Sigmoid colon (tissue), 7 donors: ENCODE results near the gene PRDM11. TPM values are rescaled to one million over a fixed set of nuclear protein-coding genes. Genes with fewer than 3 reads are reported as not detected.

Experiments used
- DNase-seq: peaks from one replicate; pipeline ENCODE4 v3.0.0-alpha.2; 2019
- H3K27ac ChIP-seq, 4 donors: fragments of 200-600 bp; sonication (generic); one replicate each; pipeline ENCODE4 v1.5.1; 2016 to 2019; ENCODE audit warnings: mild to moderate bottlenecking in 1 of 4
- H3K27me3 ChIP-seq, 3 donors: fragments of 200-600 bp; sonication (generic); one replicate each; pipeline ENCODE4 v1.5.1; 2019; ENCODE audit warnings: mild to moderate bottlenecking in 1 of 3
- H3K36me3 ChIP-seq, 4 donors: fragments of 200-600 bp; sonication (generic); one replicate each; pipeline ENCODE4 v1.5.1; 2016 to 2019
- H3K4me1 ChIP-seq, 4 donors: fragments of 200-600 bp; sonication (generic); one replicate each; pipeline ENCODE4 v1.5.1; 2017 to 2019
- H3K4me3 ChIP-seq, 4 donors: fragments of 200-600 bp; sonication (generic); one replicate each; pipeline ENCODE4 v1.5.1; 2017 to 2019; ENCODE audit warnings: mild to moderate bottlenecking in 2 of 4, moderate library complexity in 1 of 4
- H3K9me3 ChIP-seq, 4 donors: fragments of 200-600 bp in 3 of 4; sonication (generic) in 3 of 4; one replicate each; pipeline versions ENCODE4 v1.5.1 to v1.6.1; 2013 to 2019
- EP300 ChIP-seq, 4 donors: sonication (generic); formaldehyde crosslinking; IDR thresholded peaks; one replicate each; pipeline ENCODE4 v1.6.1; 2017; ENCODE audit warnings: antibody characterized with exemption in 4 of 4
- POLR2A ChIP-seq, 2 donors: fragments of 450-650 bp; IDR thresholded peaks; one replicate each; pipeline ENCODE4 v1.6.1; 2016; ENCODE audit warnings: antibody characterized with exemption in 2 of 2, mild to moderate bottlenecking in 2 of 2, moderate library complexity in 2 of 2
- POLR2AphosphoS5 ChIP-seq, 4 donors: sonication (generic); formaldehyde crosslinking; IDR thresholded peaks; one replicate each; pipeline ENCODE4 v1.6.1; 2017; ENCODE audit warnings: antibody characterized with exemption in 4 of 4
- WGBS, 2 donors: extraction: QIAGEN DNeasy Blood & Tissue Kit; methylation state at CpG; one replicate each; pipeline ENCODE4 v1.1.7; 2013; 5-methylcytosine and 5-hydroxymethylcytosine counted together
- intact Hi-C: fragments of 100-400 bp; cut with DNase I; formaldehyde crosslinking; loops from one replicate; pipeline ENCODE4 v1.15.1; 2023
- polyA plus RNA-seq, 3 donors: library from polyadenylated mRNA; stranded (reverse); fragments of 200-250 nt; gene quantifications; one replicate each; pipeline ENCODE4 v1.2.3, GENCODE V29; 2013
- total RNA-seq, 4 donors: library from RNA; depleted of rRNA; stranded (reverse); fragments of >200 nt; gene quantifications; one replicate each; pipeline ENCODE4 v1.1.0, GENCODE V29; 2016
- TF ChIP-seq, protein P1 (sequence below), 4 experiments: fragments of 450-650 bp in 3 of 4; fragments of 200-600 bp in 1 of 4; IDR thresholded peaks; one replicate each; pipeline ENCODE4 v1.5.1; 2016 to 2019; ENCODE audit warnings: antibody characterized with exemption in 4 of 4, mild to moderate bottlenecking in 3 of 4, moderate library complexity in 2 of 4
- donor health status: healthy with polysubstance abuse.
- donor health status: Bipolar disorder and iron deficiency.
- donor health status: healthy.

Gene PRDM11
- total and polyA plus RNA-seq, 7 donors, result 0.92 to 23.2 (median 12.7) TPM

DNA sequence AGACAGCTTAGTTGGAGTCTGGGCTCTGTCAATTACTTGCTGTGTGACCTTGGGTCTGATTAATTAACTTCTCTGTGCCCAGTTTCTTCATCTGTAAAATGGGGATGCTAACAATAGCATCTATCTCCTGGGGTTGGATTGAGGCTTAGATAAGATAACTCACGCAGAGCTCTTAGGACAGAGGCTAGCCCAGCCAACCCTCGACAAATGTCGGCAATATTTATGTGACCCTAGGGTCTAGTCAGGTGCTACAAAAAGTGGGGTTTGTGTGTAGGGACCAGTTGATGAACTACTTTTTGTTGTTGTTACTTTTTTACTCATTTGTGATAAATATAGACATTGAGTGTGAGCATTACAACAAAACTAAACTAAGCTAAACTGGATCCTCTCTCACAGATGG, 117.3 kb downstream of the PRDM11 start:
- Histone ChIP-seq H3K27me3 (peaks cover 0 to 37% (median 9%) of the 10 kb centered on the region in 3 donors), H3K4me3 (no peak overlapping the region), H3K36me3 (no peaks in the 10 kb centered on the region), H3K27ac (no peak overlapping the region), H3K9me3 (no peaks in the 10 kb centered on the region), H3K4me1 (no peaks in the 10 kb centered on the region)
- no peak for DNase-seq
- TF ChIP-seq, protein P1, sequence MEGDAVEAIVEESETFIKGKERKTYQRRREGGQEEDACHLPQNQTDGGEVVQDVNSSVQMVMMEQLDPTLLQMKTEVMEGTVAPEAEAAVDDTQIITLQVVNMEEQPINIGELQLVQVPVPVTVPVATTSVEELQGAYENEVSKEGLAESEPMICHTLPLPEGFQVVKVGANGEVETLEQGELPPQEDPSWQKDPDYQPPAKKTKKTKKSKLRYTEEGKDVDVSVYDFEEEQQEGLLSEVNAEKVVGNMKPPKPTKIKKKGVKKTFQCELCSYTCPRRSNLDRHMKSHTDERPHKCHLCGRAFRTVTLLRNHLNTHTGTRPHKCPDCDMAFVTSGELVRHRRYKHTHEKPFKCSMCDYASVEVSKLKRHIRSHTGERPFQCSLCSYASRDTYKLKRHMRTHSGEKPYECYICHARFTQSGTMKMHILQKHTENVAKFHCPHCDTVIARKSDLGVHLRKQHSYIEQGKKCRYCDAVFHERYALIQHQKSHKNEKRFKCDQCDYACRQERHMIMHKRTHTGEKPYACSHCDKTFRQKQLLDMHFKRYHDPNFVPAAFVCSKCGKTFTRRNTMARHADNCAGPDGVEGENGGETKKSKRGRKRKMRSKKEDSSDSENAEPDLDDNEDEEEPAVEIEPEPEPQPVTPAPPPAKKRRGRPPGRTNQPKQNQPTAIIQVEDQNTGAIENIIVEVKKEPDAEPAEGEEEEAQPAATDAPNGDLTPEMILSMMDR (IDR thresholded peaks at IDR 0.05), result no peak
- no peak for TF ChIP-seq EP300 (IDR thresholded peaks at IDR 0.05)
- TF ChIP-seq POLR2A (IDR thresholded peaks at IDR 0.05), result no peak
- no peak for TF ChIP-seq POLR2AphosphoS5 (IDR thresholded peaks at IDR 0.05)
- 97 to 98% methylated on average over 3 of the region's 3 CpGs for WGBS, 2 donors
- intact Hi-C loops, result no loop called here

DNA sequence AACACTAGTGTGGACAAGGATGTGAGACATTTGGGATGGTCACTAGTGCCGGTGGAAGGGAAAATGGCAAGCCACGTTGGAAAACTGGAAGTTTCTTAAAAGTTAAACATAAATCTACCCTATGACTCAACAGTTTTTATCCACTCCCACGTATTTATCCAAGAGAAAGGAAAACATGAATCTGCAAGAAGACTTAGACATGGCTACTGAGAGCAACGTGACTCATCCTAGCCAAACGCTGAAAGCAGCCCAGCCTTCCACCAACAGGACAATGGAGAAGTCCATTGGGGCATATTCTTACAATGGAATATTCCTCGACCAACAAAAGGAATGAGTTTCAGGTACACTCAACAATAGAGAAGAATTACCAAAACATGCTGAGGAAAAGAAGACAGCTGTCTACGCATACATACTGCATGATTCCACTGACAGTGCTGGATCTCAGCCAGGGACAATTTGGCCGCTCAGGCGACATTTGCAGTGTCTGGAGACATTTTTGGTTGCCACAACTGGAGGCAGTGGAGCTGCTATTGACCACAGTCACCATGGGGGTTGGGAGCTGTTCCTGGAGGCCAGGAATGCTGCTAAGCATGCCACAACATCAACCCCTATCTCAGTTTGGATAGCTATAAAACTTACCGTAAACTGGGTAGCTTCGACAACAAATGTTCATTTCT, 118.5 kb downstream of the PRDM11 start:
- no peaks in the 10 kb centered on the region for H3K36me3 ChIP-seq
- DNase-seq, result no peak
- no peak overlapping the region for H3K27ac ChIP-seq
- no peaks in the 10 kb centered on the region for H3K4me1 ChIP-seq
- WGBS, 2 donors, result 31 to 66% methylated on average over 11 of the region's 11 CpGs
- H3K27me3 ChIP-seq, result peaks cover 0 to 28% (median 9%) of the 10 kb centered on the region in 3 donors
- H3K9me3 ChIP-seq, result no peaks in the 10 kb centered on the region
- intact Hi-C loops, result no loop called here
- H3K4me3 ChIP-seq, result no peak overlapping the region
- TF ChIP-seq POLR2A (IDR thresholded peaks at IDR 0.05) (no peak), POLR2AphosphoS5 (IDR thresholded peaks at IDR 0.05) (no peak), EP300 (IDR thresholded peaks at IDR 0.05) (no peak)
- TF ChIP-seq, protein P1 (IDR thresholded peaks at IDR 0.05), result no peak

DNA sequence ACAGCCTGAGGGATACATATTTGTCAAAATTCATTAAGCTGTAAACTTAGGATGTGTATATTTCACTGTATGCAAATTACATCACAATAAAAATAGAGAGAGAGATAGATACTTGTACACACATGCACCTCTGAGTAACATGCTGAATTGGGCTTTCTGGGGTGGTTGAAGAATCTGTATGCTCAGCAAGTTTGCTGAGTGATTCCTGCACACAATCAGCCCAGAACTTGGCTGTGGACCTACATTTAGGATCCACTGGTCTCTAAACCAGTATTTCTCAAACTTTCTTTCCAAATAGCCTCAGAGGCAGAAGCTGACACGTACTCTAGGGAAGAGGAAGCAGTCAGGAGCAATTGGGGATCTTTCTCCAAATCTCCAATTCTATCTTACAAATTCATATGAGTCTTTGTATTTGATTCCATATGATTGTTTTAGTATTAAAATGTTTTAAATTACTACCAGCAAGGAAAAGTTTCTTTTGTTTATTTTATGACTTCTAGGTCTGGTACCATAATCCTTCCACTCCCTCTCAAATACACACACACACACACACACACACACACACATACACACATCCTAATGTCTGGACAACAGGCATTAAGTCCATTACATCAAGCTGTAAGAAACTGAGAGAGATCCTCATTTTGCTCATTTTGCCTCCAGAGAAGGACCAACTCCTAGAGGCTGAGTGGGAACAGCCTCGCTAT, 119.7 kb downstream of the PRDM11 start:
- intact Hi-C loops, result no loop called here
- WGBS, 2 donors, result 26 to 56% methylated on average over 2 of the region's 2 CpGs
- H3K27me3 ChIP-seq, result peaks cover 0 to 28% (median 9%) of the 10 kb centered on the region in 3 donors
- H3K27ac ChIP-seq, result no peak overlapping the region
- H3K4me3 ChIP-seq, result no peak overlapping the region
- H3K36me3 ChIP-seq, result no peaks in the 10 kb centered on the region
- H3K9me3 ChIP-seq, result no peaks in the 10 kb centered on the region
- H3K4me1 ChIP-seq, result no peaks in the 10 kb centered on the region
- no peak for TF ChIP-seq EP300 (IDR thresholded peaks at IDR 0.05)
- no peak for TF ChIP-seq POLR2AphosphoS5 (IDR thresholded peaks at IDR 0.05)
- no peak for TF ChIP-seq POLR2A (IDR thresholded peaks at IDR 0.05)
- TF ChIP-seq, protein P1 (IDR thresholded peaks at IDR 0.05), result no peak
- no peak for DNase-seq

DNA sequence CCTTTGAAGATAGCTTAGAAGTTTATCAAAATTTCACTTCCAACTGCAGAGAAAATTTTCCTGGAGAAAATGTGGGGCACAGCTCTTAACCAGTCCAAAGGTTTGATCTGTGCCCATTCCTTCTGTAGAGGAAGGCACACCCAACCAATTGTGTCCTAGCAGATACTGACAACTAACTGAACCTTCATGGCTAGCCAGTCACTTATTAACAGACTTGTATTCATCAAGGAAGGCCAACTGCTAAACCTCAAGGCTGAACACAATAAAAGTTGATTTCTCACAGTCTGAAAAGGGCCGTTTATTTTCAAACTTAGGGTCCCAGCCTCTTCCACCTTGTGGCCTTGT, 120.2 kb downstream of the PRDM11 start:
- no peaks in the 10 kb centered on the region for H3K9me3 ChIP-seq
- no peak overlapping the region for H3K27ac ChIP-seq
- no peak for DNase-seq
- 22 to 79% methylated on average over 1 of the region's 1 CpG for WGBS, 2 donors
- intact Hi-C loops, result no loop called here
- H3K4me3 ChIP-seq, result no peak overlapping the region
- H3K36me3 ChIP-seq, result no peaks in the 10 kb centered on the region
- no peaks in the 10 kb centered on the region for H3K4me1 ChIP-seq
- no peak for TF ChIP-seq POLR2AphosphoS5 (IDR thresholded peaks at IDR 0.05)
- TF ChIP-seq EP300 (IDR thresholded peaks at IDR 0.05), result no peak
- TF ChIP-seq POLR2A (IDR thresholded peaks at IDR 0.05), result no peak
- TF ChIP-seq, protein P1 (IDR thresholded peaks at IDR 0.05), result no peak
- H3K27me3 ChIP-seq, result peaks cover 0 to 28% (median 9%) of the 10 kb centered on the region in 3 donors
